Keratinocyte (primary cell): ENCODE results near the gene TOP3B. TPM values are rescaled to one million over a fixed set of nuclear protein-coding genes. Genes with fewer than 3 reads are reported as not detected.

Experiments
- DNase-seq: peaks from one replicate; pipeline ENCODE4 v3.0.0-alpha.2; 2011; ENCODE audit warnings: low read depth, missing footprints, low spot score
- FAIRE-seq: peaks from 2 replicates; lab custom pipeline; 2011; peaks lifted over from hg19 to GRCh38; lab: Jason Lieb, UNC
- H2AFZ ChIP-seq: 2 replicates; pipeline ENCODE4 v1.6.0; 2012; ENCODE audit warnings: low read length, control low read depth, inconsistent platforms; ENCODE audit not compliant: control insufficient read depth
- H3K27ac ChIP-seq: 2 replicates; pipeline ENCODE4 v1.5.1; 2011; ENCODE audit warnings: low read length; ENCODE audit not compliant: control insufficient read depth, insufficient read depth
- H3K27me3 ChIP-seq: 3 replicates; pipeline ENCODE4 v1.6.0; 2011; ENCODE audit warnings: low read length; ENCODE audit not compliant: control insufficient read depth, insufficient read depth; ENCODE audit errors: extremely low read depth
- H3K36me3 ChIP-seq, 2 experiments: 2 replicates in 1 of 2; 3 replicates in 1 of 2; pipeline ENCODE4 v1.5.1; 2011; ENCODE audit warnings: low read length in 2 of 2, mild to moderate bottlenecking in 1 of 2; ENCODE audit not compliant: control insufficient read depth in 2 of 2, insufficient read depth in 2 of 2; ENCODE audit errors: extremely low read depth in 1 of 2
- H3K4me1 ChIP-seq: 3 replicates; pipeline ENCODE4 v1.5.1; 2011; ENCODE audit warnings: low read length; ENCODE audit not compliant: control insufficient read depth, insufficient read depth; ENCODE audit errors: extremely low read depth
- H3K4me2 ChIP-seq: 3 replicates; pipeline ENCODE4 v1.6.0; 2011; ENCODE audit warnings: low read depth, low read length; ENCODE audit not compliant: control insufficient read depth, insufficient read depth; ENCODE audit errors: extremely low read depth
- H3K4me3 ChIP-seq, 3 experiments: fragments of 200-600 bp in 1 of 3; sonication (generic) in 1 of 3; 2 replicates in 2 of 3; 3 replicates in 1 of 3; pipeline ENCODE4 v1.5.1; 2011 to 2016; ENCODE audit warnings: low read length in 3 of 3, mild to moderate bottlenecking in 3 of 3, control low read depth in 2 of 3, inconsistent platforms in 1 of 3, low read depth in 1 of 3, mixed read lengths in 1 of 3, mixed run types in 1 of 3, moderate library complexity in 1 of 3; ENCODE audit not compliant: control insufficient read depth in 2 of 3, insufficient read depth in 2 of 3; ENCODE audit errors: extremely low read depth in 1 of 3
- H3K79me2 ChIP-seq: 2 replicates; pipeline ENCODE4 v1.6.0; 2012; ENCODE audit warnings: low read length; ENCODE audit not compliant: control insufficient read depth, insufficient read depth
- H3K9ac ChIP-seq: 3 replicates; pipeline ENCODE4 v1.6.0; 2011; ENCODE audit warnings: low read length; ENCODE audit not compliant: control insufficient read depth, insufficient read depth; ENCODE audit errors: extremely low read depth
- H3K9me1 ChIP-seq: 3 replicates; pipeline ENCODE4 v1.6.0; 2011; ENCODE audit warnings: low read length; ENCODE audit not compliant: control insufficient read depth, insufficient read depth; ENCODE audit errors: extremely low read depth
- H3K9me3 ChIP-seq: 2 replicates; pipeline ENCODE4 v1.5.1; 2012; ENCODE audit warnings: low read depth, low read length; ENCODE audit not compliant: control insufficient read depth
- H4K20me1 ChIP-seq: 3 replicates; pipeline ENCODE4 v1.6.0; 2011; ENCODE audit warnings: low read length; ENCODE audit not compliant: control insufficient read depth, insufficient read depth; ENCODE audit errors: extremely low read depth
- CTCF ChIP-seq, 3 experiments: IDR thresholded peaks in 1 of 3; conservative IDR thresholded peaks in 1 of 3; optimal IDR thresholded peaks in 1 of 3; 2 replicates in 2 of 3; 3 replicates in 1 of 3; pipeline versions ENCODE3 to v1.5.1; 2011; ENCODE audit warnings: low read length in 3 of 3, mild to moderate bottlenecking in 3 of 3, moderate library complexity in 2 of 3, control low read depth in 1 of 3, inconsistent platforms in 1 of 3; ENCODE audit not compliant: insufficient read depth in 2 of 3; ENCODE audit errors: extremely low read depth in 1 of 3
- EZH2 ChIP-seq: IDR thresholded peaks from one replicate; pipeline ENCODE4 v1.6.1; 2012; ENCODE audit warnings: inconsistent platforms, mild to moderate bottlenecking, low read length, moderate library complexity
- dilution Hi-C: fragments of 300-500 bp; cut with MboI; formaldehyde crosslinking; loops from one replicate; pipeline ENCODE4 v1.7.0; 2020; ENCODE audit warnings: low sequenced_read_pairs; ENCODE audit not compliant: extremely low pct_ligation_motif_present
- polyA plus RNA-seq, 5 experiments: library from polyadenylated mRNA; depleted of rRNA in 3 of 5; stranded (reverse) in 3 of 5; stranded (forward) in 1 of 5; unstranded in 1 of 5; fragments of >200 nt; gene quantifications; 1 replicate in 1 of 5; 2 replicates in 3 of 5; 3 replicates in 1 of 5; pipeline versions ENCODE4 v1.2.1 to v1.2.3, GENCODE V29; 2011 to 2012; ENCODE audit warnings: missing spikeins in 2 of 5, low read depth in 1 of 5, low replicate concordance in 1 of 5

TOP3B gene
- polyA plus RNA-seq, 1 donor (not counting 4 experiments of a cell fraction or from before 2014, with no cell fraction given) = 13.8 TPM

- Histone ChIP-seq H3K9me1 (no peaks in the 10 kb centered on the region), H2AFZ (no peak overlapping the region), H3K27ac (no peak overlapping the region), H3K4me2 (no peak overlapping the region), H3K4me1 (peaks cover 21% of the 10 kb centered on the region), H3K79me2 (no peaks in the 10 kb centered on the region), H3K9me3 (no peaks in the 10 kb centered on the region), H3K27me3 (no peaks in the 10 kb centered on the region), H3K9ac (no peak overlapping the region), H3K4me3 (no peak overlapping the region), H3K36me3 (no peaks in the 10 kb centered on the region), H4K20me1 (no peaks in the 10 kb centered on the region)
- FAIRE-seq = no peak
- no peak for DNase-seq
- dilution Hi-C loops = no loop called here
- TF ChIP-seq CTCF (optimal IDR thresholded peaks at IDR 0.05 in 1 of 3, IDR thresholded peaks at IDR 0.05 in 1 of 3, conservative IDR thresholded peaks at IDR 0.05 in 1 of 3; ENCODE audit: extremely low read depth in 1 of 3, insufficient read depth in 2 of 3, low read length in 3 of 3) = no peak
Observed at GRCh38 chr22:22026157-22026831, 43.7 kb upstream of the TOP3B start.

- H3K27me3 ChIP-seq = no peaks in the 10 kb centered on the region
- H2AFZ ChIP-seq = no peak overlapping the region
- no peaks in the 10 kb centered on the region for H3K79me2 ChIP-seq
- H3K9me3 ChIP-seq = no peaks in the 10 kb centered on the region
- H3K4me3 ChIP-seq = no peak overlapping the region
- no peak overlapping the region for H3K4me2 ChIP-seq
- dilution Hi-C loops = no loop called here
- DNase-seq = no peak
- FAIRE-seq = no peak
- H3K9me1 ChIP-seq = no peaks in the 10 kb centered on the region
- TF ChIP-seq CTCF (optimal IDR thresholded peaks at IDR 0.05 in 1 of 3, IDR thresholded peaks at IDR 0.05 in 1 of 3, conservative IDR thresholded peaks at IDR 0.05 in 1 of 3; ENCODE audit: extremely low read depth in 1 of 3, insufficient read depth in 2 of 3, low read length in 3 of 3) (no peak), EZH2 (no peak)
- peaks cover 28% of the 10 kb centered on the region for H3K4me1 ChIP-seq
- H3K27ac ChIP-seq = no peak overlapping the region
- H3K36me3 ChIP-seq = no peaks in the 10 kb centered on the region
- H3K9ac ChIP-seq = no peak overlapping the region
- H4K20me1 ChIP-seq = no peaks in the 10 kb centered on the region
Observed at GRCh38 chr22:22025320-22026156, 43.0 kb upstream of the TOP3B start.
